ENCODE results near the gene DMD. TPM values are rescaled to one million over a fixed set of nuclear protein-coding genes. Genes with fewer than 3 reads are reported as not detected.

Gene DMD
- total RNA-seq, 1 experiment from 2014 or later = 2.2 TPM

DNA sequence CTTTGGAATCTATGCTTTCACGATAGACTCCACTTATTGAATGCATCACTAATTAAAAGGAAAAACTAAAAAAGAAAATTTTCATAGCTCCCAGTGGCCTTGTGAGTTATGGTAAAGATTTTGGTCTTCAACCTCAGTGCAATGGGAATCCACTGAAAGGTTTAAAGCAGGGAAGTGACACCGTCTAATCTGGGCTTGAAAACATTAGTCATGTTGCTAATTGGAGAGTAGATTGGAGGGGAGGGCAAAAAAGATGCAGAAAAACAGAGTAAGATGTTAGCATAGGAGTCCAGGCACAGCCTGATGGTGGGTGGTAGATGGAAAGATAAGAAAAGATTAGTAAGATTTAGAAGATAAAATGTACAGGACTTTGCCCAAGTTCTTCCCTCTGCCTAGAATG lies 1506.4 kb downstream of the DMD start:
- H3K36me3 ChIP-seq (ENCODE audit: control insufficient read depth, insufficient read depth, low read length) = no peaks in the 10 kb centered on the region
- ChIA-PET CTCF (no interaction called here), POLR2A (no interaction called here)
- H3K27ac ChIP-seq (ENCODE audit: low read length) = no peak overlapping the region
- H3K9me3 ChIP-seq (ENCODE audit: control insufficient read depth, insufficient read depth, low read depth, low read length) = no peaks in the 10 kb centered on the region
- no peak overlapping the region for H3K4me3 ChIP-seq (ENCODE audit: low read depth in 2 of 2, low read length in 2 of 2)
- intact Hi-C loops (cut with micrococcal nuclease; ENCODE audit: unreplicated experiment) (no loop called here), in situ Hi-C loops (cut with HindIII; ENCODE audit: low pct_unique_long_range_greater_than_20kb, low sequenced_read_pairs) (no loop called here)
- no peaks in the 10 kb centered on the region for H3K4me1 ChIP-seq (ENCODE audit: control insufficient read depth, insufficient read depth, low read length)
- no peaks in the 10 kb centered on the region for H3K27me3 ChIP-seq (ENCODE audit: control insufficient read depth, insufficient read depth, low read length)
- TF ChIP-seq, protein P1, sequence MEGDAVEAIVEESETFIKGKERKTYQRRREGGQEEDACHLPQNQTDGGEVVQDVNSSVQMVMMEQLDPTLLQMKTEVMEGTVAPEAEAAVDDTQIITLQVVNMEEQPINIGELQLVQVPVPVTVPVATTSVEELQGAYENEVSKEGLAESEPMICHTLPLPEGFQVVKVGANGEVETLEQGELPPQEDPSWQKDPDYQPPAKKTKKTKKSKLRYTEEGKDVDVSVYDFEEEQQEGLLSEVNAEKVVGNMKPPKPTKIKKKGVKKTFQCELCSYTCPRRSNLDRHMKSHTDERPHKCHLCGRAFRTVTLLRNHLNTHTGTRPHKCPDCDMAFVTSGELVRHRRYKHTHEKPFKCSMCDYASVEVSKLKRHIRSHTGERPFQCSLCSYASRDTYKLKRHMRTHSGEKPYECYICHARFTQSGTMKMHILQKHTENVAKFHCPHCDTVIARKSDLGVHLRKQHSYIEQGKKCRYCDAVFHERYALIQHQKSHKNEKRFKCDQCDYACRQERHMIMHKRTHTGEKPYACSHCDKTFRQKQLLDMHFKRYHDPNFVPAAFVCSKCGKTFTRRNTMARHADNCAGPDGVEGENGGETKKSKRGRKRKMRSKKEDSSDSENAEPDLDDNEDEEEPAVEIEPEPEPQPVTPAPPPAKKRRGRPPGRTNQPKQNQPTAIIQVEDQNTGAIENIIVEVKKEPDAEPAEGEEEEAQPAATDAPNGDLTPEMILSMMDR (IDR thresholded peaks at IDR 0.05) = no peak
- TF ChIP-seq, protein P2, sequence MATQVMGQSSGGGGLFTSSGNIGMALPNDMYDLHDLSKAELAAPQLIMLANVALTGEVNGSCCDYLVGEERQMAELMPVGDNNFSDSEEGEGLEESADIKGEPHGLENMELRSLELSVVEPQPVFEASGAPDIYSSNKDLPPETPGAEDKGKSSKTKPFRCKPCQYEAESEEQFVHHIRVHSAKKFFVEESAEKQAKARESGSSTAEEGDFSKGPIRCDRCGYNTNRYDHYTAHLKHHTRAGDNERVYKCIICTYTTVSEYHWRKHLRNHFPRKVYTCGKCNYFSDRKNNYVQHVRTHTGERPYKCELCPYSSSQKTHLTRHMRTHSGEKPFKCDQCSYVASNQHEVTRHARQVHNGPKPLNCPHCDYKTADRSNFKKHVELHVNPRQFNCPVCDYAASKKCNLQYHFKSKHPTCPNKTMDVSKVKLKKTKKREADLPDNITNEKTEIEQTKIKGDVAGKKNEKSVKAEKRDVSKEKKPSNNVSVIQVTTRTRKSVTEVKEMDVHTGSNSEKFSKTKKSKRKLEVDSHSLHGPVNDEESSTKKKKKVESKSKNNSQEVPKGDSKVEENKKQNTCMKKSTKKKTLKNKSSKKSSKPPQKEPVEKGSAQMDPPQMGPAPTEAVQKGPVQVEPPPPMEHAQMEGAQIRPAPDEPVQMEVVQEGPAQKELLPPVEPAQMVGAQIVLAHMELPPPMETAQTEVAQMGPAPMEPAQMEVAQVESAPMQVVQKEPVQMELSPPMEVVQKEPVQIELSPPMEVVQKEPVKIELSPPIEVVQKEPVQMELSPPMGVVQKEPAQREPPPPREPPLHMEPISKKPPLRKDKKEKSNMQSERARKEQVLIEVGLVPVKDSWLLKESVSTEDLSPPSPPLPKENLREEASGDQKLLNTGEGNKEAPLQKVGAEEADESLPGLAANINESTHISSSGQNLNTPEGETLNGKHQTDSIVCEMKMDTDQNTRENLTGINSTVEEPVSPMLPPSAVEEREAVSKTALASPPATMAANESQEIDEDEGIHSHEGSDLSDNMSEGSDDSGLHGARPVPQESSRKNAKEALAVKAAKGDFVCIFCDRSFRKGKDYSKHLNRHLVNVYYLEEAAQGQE (IDR thresholded peaks at IDR 0.05; ENCODE audit: insufficient read depth in 1 of 2, low read depth in 2 of 2, low read length in 1 of 2) = no peak
- TF ChIP-seq TCF7L2 (IDR thresholded peaks at IDR 0.05; ENCODE audit: low read depth, low read length) (no peak), SIN3A (IDR thresholded peaks at IDR 0.05; ENCODE audit: borderline replicate concordance, insufficient read depth, low read depth, low read length) (no peak), POLR2AphosphoS5 (IDR thresholded peaks at IDR 0.05; ENCODE audit: low read depth, low read length) (no peak)
- no peak for DNase-seq (ENCODE audit: low read depth, low spot score)
- ATAC-seq = no peak
- BruUV-seq (replicated peaks) = no TSS peak

DNA sequence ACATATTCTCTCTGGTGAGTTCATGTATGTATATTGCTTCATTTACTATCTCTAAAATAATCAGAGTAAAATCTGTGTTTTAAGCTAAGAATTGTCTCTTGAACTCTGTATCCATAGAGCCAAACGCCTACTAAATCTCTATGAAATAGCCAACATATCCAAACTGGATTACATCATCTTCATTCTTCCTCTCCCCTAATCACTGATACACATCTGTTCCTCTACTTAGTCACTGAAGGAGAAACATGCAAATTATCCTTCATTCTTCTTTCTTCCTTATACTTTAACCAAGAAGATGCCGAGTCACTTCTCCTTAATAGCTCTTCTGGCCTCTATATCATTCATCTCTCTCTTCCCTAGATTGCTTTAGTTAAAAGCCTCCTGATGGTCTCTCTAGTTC lies 1509.1 kb downstream of the DMD start:
- Histone ChIP-seq H3K4me1 (ENCODE audit: control insufficient read depth, insufficient read depth, low read length) (no peaks in the 10 kb centered on the region), H3K4me3 (ENCODE audit: low read depth in 2 of 2, low read length in 2 of 2) (no peak overlapping the region), H3K27ac (ENCODE audit: low read length) (no peak overlapping the region), H3K9me3 (ENCODE audit: control insufficient read depth, insufficient read depth, low read depth, low read length) (no peaks in the 10 kb centered on the region), H3K27me3 (ENCODE audit: control insufficient read depth, insufficient read depth, low read length) (no peaks in the 10 kb centered on the region), H3K36me3 (ENCODE audit: control insufficient read depth, insufficient read depth, low read length) (no peaks in the 10 kb centered on the region)
- no peak for DNase-seq (ENCODE audit: low read depth, low spot score)
- in situ Hi-C loops (cut with HindIII; ENCODE audit: low pct_unique_long_range_greater_than_20kb, low sequenced_read_pairs) (no loop called here), intact Hi-C loops (cut with micrococcal nuclease; ENCODE audit: unreplicated experiment) (no loop called here)
- TF ChIP-seq, protein P1 (IDR thresholded peaks at IDR 0.05) = no peak
- no peak for TF ChIP-seq TCF7L2 (IDR thresholded peaks at IDR 0.05; ENCODE audit: low read depth, low read length)
- TF ChIP-seq, protein P2 (IDR thresholded peaks at IDR 0.05; ENCODE audit: insufficient read depth in 1 of 2, low read depth in 2 of 2, low read length in 1 of 2) = no peak
- no peak for TF ChIP-seq POLR2AphosphoS5 (IDR thresholded peaks at IDR 0.05; ENCODE audit: low read depth, low read length)
- TF ChIP-seq SIN3A (IDR thresholded peaks at IDR 0.05; ENCODE audit: borderline replicate concordance, insufficient read depth, low read depth, low read length) = no peak
- ATAC-seq = no peak
- POLR2A ChIA-PET = no interaction called here
- BruUV-seq (replicated peaks) = no TSS peak
- CTCF ChIA-PET = no interaction called here

Measured in Panc1 (cell line).